Mesenchymal stem cell (in vitro differentiated cells and primary cell): Measurements from ENCODE around the gene FPR1.

ENCODE experiments used
- DNase-seq: peaks from one replicate; pipeline ENCODE4 v3.0.0-alpha.2; 2013
- H2AFZ ChIP-seq: one replicate; pipeline ENCODE4 v1.6.1; 2013; ENCODE audit warnings: low read depth, mild to moderate bottlenecking, control low read depth, inconsistent platforms, low read length, moderate library complexity
- H2AK5ac ChIP-seq: 2 replicates; pipeline ENCODE4 v1.6.1; 2013; ENCODE audit warnings: low read length, moderate library complexity, mild to moderate bottlenecking, inconsistent platforms; ENCODE audit not compliant: severe bottlenecking
- H2BK120ac ChIP-seq: one replicate; pipeline ENCODE4 v1.6.1; 2013; ENCODE audit warnings: low read depth, mild to moderate bottlenecking, inconsistent platforms, low read length, moderate library complexity
- H2BK12ac ChIP-seq, 2 experiments: one replicate each; pipeline ENCODE4 v1.6.1; 2013; ENCODE audit warnings: inconsistent platforms in 2 of 2, low read length in 2 of 2, mild to moderate bottlenecking in 2 of 2, moderate library complexity in 2 of 2, control low read depth in 1 of 2
- H2BK15ac ChIP-seq: one replicate; pipeline ENCODE4 v1.6.1; 2013; ENCODE audit warnings: mild to moderate bottlenecking, low read depth, inconsistent platforms; ENCODE audit not compliant: poor library complexity, severe bottlenecking
- H2BK5ac ChIP-seq: 2 replicates; pipeline ENCODE4 v1.6.1; 2013; ENCODE audit warnings: low read depth, mild to moderate bottlenecking, low read length, control low read depth, inconsistent platforms; ENCODE audit not compliant: poor library complexity, severe bottlenecking
- H3K14ac ChIP-seq, 2 experiments: one replicate each; pipeline ENCODE4 v1.6.1; 2013; ENCODE audit warnings: inconsistent platforms in 2 of 2, low read length in 2 of 2, control low read depth in 1 of 2, mild to moderate bottlenecking in 1 of 2, moderate library complexity in 1 of 2
- H3K18ac ChIP-seq, 2 experiments: one replicate each; pipeline ENCODE4 v1.6.1; 2013; ENCODE audit warnings: inconsistent platforms in 2 of 2, low read length in 2 of 2, control low read depth in 1 of 2, low read depth in 1 of 2, mild to moderate bottlenecking in 1 of 2
- H3K23ac ChIP-seq, 2 experiments: one replicate each; pipeline ENCODE4 v1.6.1; 2013; ENCODE audit warnings: inconsistent platforms in 2 of 2, low read length in 2 of 2, mild to moderate bottlenecking in 2 of 2, moderate library complexity in 2 of 2, control low read depth in 1 of 2
- H3K27ac ChIP-seq: 2 replicates; pipeline ENCODE4 v1.5.1; 2013; ENCODE audit warnings: mild to moderate bottlenecking, moderate library complexity, low read length, control low read depth, inconsistent platforms; ENCODE audit not compliant: poor library complexity, severe bottlenecking
- H3K27me3 ChIP-seq, 2 experiments: 2 replicates each; pipeline versions ENCODE4 v1.6.1 to v1.7.0; 2013; ENCODE audit warnings: low read length in 2 of 2, mild to moderate bottlenecking in 2 of 2, moderate library complexity in 2 of 2, control low read depth in 1 of 2, inconsistent platforms in 1 of 2; ENCODE audit not compliant: control insufficient read depth in 1 of 2, insufficient read depth in 1 of 2
- H3K36me3 ChIP-seq, 2 experiments: 2 replicates each; pipeline versions ENCODE4 v1.6.1 to v1.7.0; 2013; ENCODE audit warnings: low read length in 2 of 2, control low read depth in 1 of 2, inconsistent platforms in 1 of 2, low read depth in 1 of 2, mild to moderate bottlenecking in 1 of 2; ENCODE audit not compliant: insufficient read depth in 2 of 2, control insufficient read depth in 1 of 2
- H3K4ac ChIP-seq, 2 experiments: one replicate each; pipeline ENCODE4 v1.6.1; 2013; ENCODE audit warnings: inconsistent platforms in 2 of 2, low read length in 2 of 2, mild to moderate bottlenecking in 2 of 2, moderate library complexity in 2 of 2, control low read depth in 1 of 2, low read depth in 1 of 2
- H3K4me1 ChIP-seq: 2 replicates; pipeline ENCODE4 v1.6.1; 2013; ENCODE audit warnings: low read depth, low read length, control low read depth; ENCODE audit not compliant: control insufficient read depth, insufficient read depth
- H3K4me2 ChIP-seq: 2 replicates; pipeline ENCODE4 v1.6.1; 2013; ENCODE audit warnings: low read length, mild to moderate bottlenecking, inconsistent platforms; ENCODE audit not compliant: poor library complexity, severe bottlenecking
- H3K4me3 ChIP-seq, 2 experiments: 2 replicates each; pipeline versions ENCODE4 v1.5.1 to v1.7.0; 2013; ENCODE audit warnings: low read length in 2 of 2, mild to moderate bottlenecking in 2 of 2, control low read depth in 1 of 2, low read depth in 1 of 2; ENCODE audit not compliant: insufficient read depth in 1 of 2
- H3K79me1 ChIP-seq: replicated peaks from 2 replicates; pipeline ENCODE4 v1.6.1; 2013; ENCODE audit warnings: mild to moderate bottlenecking, control low read depth, low read length, inconsistent platforms; ENCODE audit not compliant: poor library complexity, severe bottlenecking
- H3K9ac ChIP-seq: 2 replicates; pipeline ENCODE4 v1.7.0; 2013; ENCODE audit warnings: mild to moderate bottlenecking, low read length, moderate library complexity
- H3K9me3 ChIP-seq: 2 replicates; pipeline ENCODE4 v1.7.0; 2013; ENCODE audit warnings: mild to moderate bottlenecking, low read length; ENCODE audit not compliant: control insufficient read depth
- H4K8ac ChIP-seq: one replicate; pipeline ENCODE4 v1.6.1; 2013; ENCODE audit warnings: inconsistent platforms, mild to moderate bottlenecking, low read length, moderate library complexity
- H4K91ac ChIP-seq: one replicate; pipeline ENCODE4 v1.6.1; 2013; ENCODE audit warnings: mild to moderate bottlenecking, low read length, inconsistent platforms
- whole genome bisulfite sequencing: methylation state at CpG from one replicate; pipeline ENCODE4 v1.1.7; 2013; ENCODE audit warnings: mixed read lengths; 5-methylcytosine and 5-hydroxymethylcytosine counted together

Gene FPR1

DNA sequence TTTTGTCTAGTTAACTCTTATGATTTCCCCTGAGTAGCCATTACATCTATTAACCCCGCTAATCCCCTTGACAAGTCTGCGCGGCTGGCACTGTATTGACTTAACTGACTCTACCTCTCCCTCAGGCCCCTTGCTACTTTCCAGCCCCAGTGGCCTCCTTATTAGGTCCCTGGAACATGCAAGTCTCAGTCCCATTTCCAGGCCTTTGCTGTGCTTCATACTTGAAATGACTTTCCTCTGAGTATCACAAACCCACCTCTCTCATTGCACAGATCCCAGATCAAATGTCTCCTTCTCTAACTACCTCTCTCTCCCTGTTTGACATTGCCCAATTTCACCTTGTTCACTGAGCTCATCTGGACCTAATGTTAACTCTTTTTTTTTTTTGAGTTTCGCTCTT is 45.4 kb downstream of the FPR1 start:
- H3K4me2 ChIP-seq: no peak overlapping the region
- no peak overlapping the region for H2BK15ac ChIP-seq
- no peak overlapping the region for H2AFZ ChIP-seq
- H3K18ac ChIP-seq: no peak overlapping the region
- peak overlapping the region; percentile 33 for H3K9ac ChIP-seq
- H4K91ac ChIP-seq: no peak overlapping the region
- H3K79me1 ChIP-seq: peaks cover 11% of the 10 kb centered on the region
- no peak overlapping the region for H2AK5ac ChIP-seq
- peaks cover 42% of the 10 kb centered on the region for H3K4me1 ChIP-seq
- H2BK120ac ChIP-seq: no peak overlapping the region
- no peak for DNase-seq
- H3K9me3 ChIP-seq: no peaks in the 10 kb centered on the region
- H3K27me3 ChIP-seq: no peaks in the 10 kb centered on the region
- H3K27ac ChIP-seq: no peak overlapping the region
- H3K36me3 ChIP-seq: peaks cover 44 to 69% of the 10 kb centered on the region in 2 experiments
- no peak overlapping the region for H3K23ac ChIP-seq
- H3K4ac ChIP-seq: no peak overlapping the region
- no peak overlapping the region for H3K14ac ChIP-seq
- 94% methylated on average over 4 of the region's 4 CpGs for WGBS
- H2BK5ac ChIP-seq: no peak overlapping the region
- no peak overlapping the region for H4K8ac ChIP-seq
- no peak overlapping the region for H2BK12ac ChIP-seq
- no peak overlapping the region for H3K4me3 ChIP-seq

DNA sequence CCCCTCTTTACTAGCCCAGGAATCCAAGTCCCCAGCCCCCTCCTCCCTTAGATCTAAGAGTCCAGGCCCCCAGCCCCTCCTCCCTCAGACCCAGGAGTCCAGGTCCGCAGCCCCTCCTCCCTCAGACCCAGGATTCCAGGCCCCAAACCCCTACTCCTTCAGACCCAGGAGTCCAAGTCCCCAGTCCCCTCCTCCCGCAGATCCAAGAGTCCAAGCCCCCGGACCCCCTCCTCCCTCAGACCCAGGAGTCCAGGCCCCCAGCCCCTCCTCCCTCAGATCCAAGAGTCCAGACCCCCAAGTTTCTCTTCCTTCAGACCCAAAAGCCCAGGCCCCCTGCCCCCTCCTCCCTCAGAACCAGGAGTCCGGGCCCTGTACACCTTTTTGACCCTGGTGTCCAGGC is 47.1 kb downstream of the FPR1 start:
- Histone ChIP-seq H3K23ac (no peak overlapping the region), H3K14ac (no peak overlapping the region), H2AK5ac (peak overlapping the region; percentile 50), H2AFZ (no peak overlapping the region), H3K79me1 (peaks cover 11% of the 10 kb centered on the region), H2BK12ac (peak overlapping the region in 1 of 2 experiments; percentile 66), H2BK5ac (peak overlapping the region; percentile 19), H2BK15ac (no peak overlapping the region), H3K4me1 (peaks cover 42% of the 10 kb centered on the region), H3K4me2 (peak overlapping the region; percentile 93), H3K9ac (peak overlapping the region; percentile 99), H3K27ac (peak overlapping the region; percentile 73), H3K4ac (peak overlapping the region; percentile 65 to 84), H4K91ac (peak overlapping the region; percentile 14), H3K18ac (peak overlapping the region; percentile 56 to 94), H3K9me3 (no peaks in the 10 kb centered on the region), H3K4me3 (peak overlapping the region; percentile 34 to 91), H4K8ac (peak overlapping the region; percentile 47), H2BK120ac (peak overlapping the region; percentile 73), H3K36me3 (peaks cover 58 to 80% of the 10 kb centered on the region in 2 experiments), H3K27me3 (no peaks in the 10 kb centered on the region)
- WGBS: 66% methylated on average over 4 of the region's 4 CpGs
- DNase-seq: no peak

DNA sequence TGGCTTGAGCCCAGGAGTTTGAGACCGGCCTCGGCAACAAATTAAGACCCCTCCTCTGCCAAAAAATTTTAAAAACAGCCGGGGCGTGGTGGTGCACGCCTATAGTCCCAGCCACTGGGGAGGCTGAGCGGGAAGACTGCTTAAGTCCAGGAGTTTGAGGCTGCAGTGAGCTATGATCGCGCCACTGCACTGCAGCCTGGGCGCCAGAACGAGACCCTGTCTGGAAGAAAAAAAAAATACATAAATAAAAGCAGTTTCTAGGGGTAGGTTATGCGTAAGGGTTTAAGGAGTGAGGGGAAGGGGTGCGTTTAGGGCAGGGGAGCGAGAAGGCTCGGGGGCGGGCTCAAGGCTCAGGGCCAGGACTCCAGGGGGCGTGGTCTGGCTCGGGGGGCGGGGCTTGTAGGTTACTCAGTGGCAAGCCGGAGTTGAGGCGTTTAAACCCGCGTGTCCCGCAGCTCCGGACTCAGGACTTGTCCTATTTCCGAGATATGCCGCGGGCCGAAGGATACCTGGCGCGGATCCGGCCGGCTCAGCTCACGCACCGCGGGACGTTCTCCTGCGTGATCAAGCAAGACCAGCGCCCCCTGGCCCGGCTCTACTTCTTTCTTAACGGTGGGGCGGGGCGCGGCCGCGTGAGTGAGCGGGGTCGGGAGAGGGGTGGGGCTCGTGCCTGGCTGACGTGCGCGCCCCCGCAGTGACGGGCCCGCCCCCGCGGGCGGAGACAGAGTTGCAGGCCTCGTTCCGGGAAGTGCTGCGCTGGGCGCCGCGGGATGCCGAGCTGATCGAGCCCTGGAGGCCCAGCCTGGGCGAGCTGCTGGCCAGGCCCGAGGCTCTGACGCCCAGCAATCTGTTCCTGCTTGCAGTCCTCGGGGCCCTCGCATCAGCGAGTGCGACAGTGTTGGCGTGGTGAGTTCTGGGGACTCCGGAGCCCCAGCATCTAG is 47.8 kb downstream of the FPR1 start:
- Histone ChIP-seq H3K23ac (peak overlapping the region in 1 of 2 experiments; percentile 62), H3K9ac (peak overlapping the region; percentile 99), H3K4me1 (peaks cover 39% of the 10 kb centered on the region), H3K18ac (peak overlapping the region; percentile 56 to 94), H3K9me3 (no peaks in the 10 kb centered on the region), H3K27me3 (no peaks in the 10 kb centered on the region), H3K4ac (peak overlapping the region; percentile 65 to 84), H3K4me3 (peak overlapping the region; percentile 50 to 91), H3K79me1 (peaks cover 11% of the 10 kb centered on the region), H2AK5ac (peak overlapping the region; percentile 50), H2BK5ac (peak overlapping the region; percentile 19), H2AFZ (no peak overlapping the region), H4K91ac (peak overlapping the region; percentile 47), H4K8ac (peak overlapping the region; percentile 84), H3K14ac (no peak overlapping the region), H2BK12ac (peak overlapping the region in 1 of 2 experiments; percentile 66), H3K27ac (peak overlapping the region; percentile 81), H2BK15ac (no peak overlapping the region), H3K36me3 (peaks cover 66 to 86% of the 10 kb centered on the region in 2 experiments), H2BK120ac (no peak overlapping the region), H3K4me2 (peak overlapping the region; percentile 93)
- peak; percentile 95 for DNase-seq
- WGBS: 3% methylated on average over 60 of the region's 74 CpGs
